GM23248 (cell line): ENCODE results near the gene TMEM154. TPM values are rescaled to one million over a fixed set of nuclear protein-coding genes. Genes with fewer than 3 reads are reported as not detected.

ENCODE experiments used
- DNase-seq: peaks from one replicate; pipeline ENCODE4 v3.0.0-alpha.2; 2015
- H2AFZ ChIP-seq: fragments of 200-600 bp; sonication (generic); 2 replicates; pipeline ENCODE4 v1.6.1; 2016; ENCODE audit warnings: antibody characterized with exemption
- H3F3A ChIP-seq: fragments of 200-600 bp; sonication (generic); 2 replicates; pipeline ENCODE4 v1.6.1; 2016; ENCODE audit warnings: mild to moderate bottlenecking, antibody characterized with exemption, mixed run types; ENCODE audit not compliant: insufficient read depth
- H3K27ac ChIP-seq: fragments of 200-600 bp; sonication (generic); 2 replicates; pipeline ENCODE4 v1.5.1; 2016; ENCODE audit warnings: mild to moderate bottlenecking
- H3K27me3 ChIP-seq: fragments of 200-600 bp; sonication (generic); replicated peaks from 2 replicates; pipeline ENCODE4 v1.6.1; 2016; ENCODE audit warnings: mild to moderate bottlenecking; ENCODE audit not compliant: insufficient read depth
- H3K36me3 ChIP-seq: fragments of 200-600 bp; sonication (generic); 2 replicates; pipeline ENCODE4 v1.6.1; 2016; ENCODE audit warnings: low read depth, mild to moderate bottlenecking
- H3K4me1 ChIP-seq: fragments of 200-600 bp; sonication (generic); 2 replicates; pipeline ENCODE4 v1.6.1; 2016; ENCODE audit warnings: mild to moderate bottlenecking; ENCODE audit not compliant: insufficient read depth
- H3K4me2 ChIP-seq: fragments of 200-600 bp; sonication (generic); one replicate; pipeline ENCODE4 v1.6.1; 2016; ENCODE audit warnings: mild to moderate bottlenecking; ENCODE audit not compliant: unreplicated experiment
- H3K4me3 ChIP-seq: fragments of 200-600 bp; sonication (generic); 2 replicates; pipeline ENCODE4 v1.5.1; 2016; ENCODE audit warnings: mild to moderate bottlenecking
- H3K79me2 ChIP-seq: fragments of 200-600 bp; sonication (generic); 2 replicates; pipeline ENCODE4 v1.6.1; 2016; ENCODE audit warnings: mild to moderate bottlenecking; ENCODE audit not compliant: insufficient read depth
- H3K9ac ChIP-seq: fragments of 200-600 bp; sonication (generic); 2 replicates; pipeline ENCODE4 v1.6.1; 2016; ENCODE audit warnings: mild to moderate bottlenecking
- H3K9me2 ChIP-seq: fragments of 200-600 bp; sonication (generic); 2 replicates; pipeline ENCODE4 v1.6.1; 2016; ENCODE audit warnings: mixed run types, mild to moderate bottlenecking, moderate library complexity; ENCODE audit not compliant: insufficient read depth
- H3K9me3 ChIP-seq: fragments of 200-600 bp; sonication (generic); one replicate; pipeline ENCODE4 v1.6.1; 2017; ENCODE audit warnings: low read depth
- H4K20me1 ChIP-seq: fragments of 200-600 bp; sonication (generic); 2 replicates; pipeline ENCODE4 v1.6.0; 2016; ENCODE audit not compliant: insufficient read depth
- EZH2 ChIP-seq: fragments of 200-600 bp; sonication (generic); IDR thresholded peaks from 2 replicates; pipeline ENCODE4 v1.6.1; 2018; ENCODE audit warnings: antibody characterized with exemption, mild to moderate bottlenecking; ENCODE audit not compliant: insufficient read depth, poor library complexity, severe bottlenecking
- EZH2phosphoT487 ChIP-seq: fragments of 200-600 bp; sonication (generic); IDR thresholded peaks from 2 replicates; pipeline ENCODE4 v1.6.1; 2018; ENCODE audit warnings: antibody characterized with exemption, moderate library complexity, mild to moderate bottlenecking, low read depth; ENCODE audit not compliant: insufficient read depth
- WGBS, 2 experiments: methylation state at CpG; one replicate each; pipeline ENCODE4 v1.1.6; 2015 to 2017; ENCODE audit warnings: low lambda C conversion rate in 2 of 2, low coverage in 1 of 2; ENCODE audit errors: missing lambda C conversion rate in 2 of 2; 5-methylcytosine and 5-hydroxymethylcytosine counted together
- in situ Hi-C: fragments of 300-500 bp; cut with MboI; formaldehyde crosslinking; loops from 2 replicates; pipeline ENCODE4 v1.15.0; 2020
- polyA plus RNA-seq: library from polyadenylated mRNA; unstranded; fragments of >200 nt; fragmentation: Nextera tagmentation; extraction: Ambion mirVana; gene quantifications from 2 replicates; pipeline ENCODE4 v1.2.1, GENCODE V29; 2016
- total RNA-seq: library from RNA; depleted of rRNA; stranded (reverse); fragments of >200 nt; shearing (Covaris generic); gene quantifications from 2 replicates; pipeline ENCODE4 v1.2.3, GENCODE V29; 2014

Gene TMEM154
- total and polyA plus RNA-seq, 2 experiments from 2014 or later: 11.9 to 17.3 TPM

DNA sequence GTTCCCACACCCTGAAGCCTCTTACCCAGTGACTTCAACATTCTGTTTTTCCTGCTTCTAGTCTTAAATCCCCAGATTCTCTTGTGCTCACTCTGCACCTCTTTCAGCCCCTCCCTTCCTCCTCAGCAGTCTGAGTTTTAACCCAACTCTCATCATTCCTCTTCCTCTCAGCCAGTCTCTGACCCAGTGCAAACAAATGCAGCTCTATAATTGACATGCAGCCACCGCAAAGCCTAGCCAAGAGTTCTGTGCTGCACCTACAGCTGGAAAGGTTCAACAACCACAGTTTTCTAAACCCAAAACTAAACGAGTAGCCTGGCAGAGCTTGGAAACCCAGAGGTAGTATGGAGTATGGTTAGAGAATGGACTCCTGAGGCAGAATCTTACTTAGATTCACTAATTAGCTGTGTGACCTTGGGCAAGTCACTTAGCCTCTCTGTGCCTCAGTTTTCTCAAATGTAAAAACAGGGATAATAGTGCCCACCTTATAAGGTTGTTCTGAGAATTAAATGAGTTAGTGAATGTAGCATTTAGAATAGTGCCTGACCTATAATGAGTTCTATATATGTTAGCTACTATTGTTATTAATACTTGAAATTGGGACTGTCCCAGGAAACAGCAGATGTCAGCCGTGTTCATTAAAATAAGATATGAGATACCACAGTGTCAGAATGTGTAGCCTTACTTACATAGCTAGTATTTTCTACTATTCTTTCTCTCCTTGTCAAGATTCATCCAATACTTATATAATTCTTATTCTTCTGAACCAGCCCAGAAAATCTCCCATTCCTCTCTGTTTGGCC is 3.5 kb downstream of the TMEM154 start:
- H3K36me3 ChIP-seq: no peaks in the 10 kb centered on the region
- H3K4me2 ChIP-seq: no peak overlapping the region
- H3K27me3 ChIP-seq: no peaks in the 10 kb centered on the region
- H3K9ac ChIP-seq: no peak overlapping the region
- no peak overlapping the region for H3K27ac ChIP-seq
- peaks cover 23% of the 10 kb centered on the region for H3F3A ChIP-seq
- TF ChIP-seq EZH2phosphoT487: no peak
- no peak for TF ChIP-seq EZH2
- H3K9me3 ChIP-seq: no peaks in the 10 kb centered on the region
- H3K4me1 ChIP-seq: peaks cover 20% of the 10 kb centered on the region
- 68 to 74% methylated on average over 3 of the region's 3 CpGs for WGBS, 2 experiments
- in situ Hi-C loops: no loop called here
- H4K20me1 ChIP-seq: no peaks in the 10 kb centered on the region
- no peak overlapping the region for H2AFZ ChIP-seq
- no peak overlapping the region for H3K4me3 ChIP-seq
- DNase-seq: no peak
- H3K9me2 ChIP-seq: no peaks in the 10 kb centered on the region
- no peaks in the 10 kb centered on the region for H3K79me2 ChIP-seq

DNA sequence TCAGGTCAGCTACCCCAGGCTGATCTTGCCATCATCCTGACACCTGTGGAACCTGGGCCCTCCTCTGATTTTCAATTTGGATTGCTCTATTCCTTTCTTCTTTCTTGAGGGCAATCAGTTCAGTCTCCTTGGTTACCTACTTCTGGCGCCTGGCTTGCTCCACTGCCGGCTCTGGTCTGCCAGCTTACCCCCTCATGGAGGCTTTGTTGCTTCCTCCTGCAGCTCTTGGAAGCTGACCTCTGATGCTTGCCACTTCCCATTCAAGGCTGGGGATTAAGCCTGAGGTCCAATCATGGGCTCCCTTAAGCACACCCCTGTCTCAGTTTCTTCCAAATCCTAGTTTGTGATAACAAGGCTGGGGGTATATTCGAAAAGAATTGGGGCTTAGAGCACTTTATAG is 5.4 kb downstream of the TMEM154 start:
- Histone ChIP-seq H3K4me3 (no peak overlapping the region), H3K27ac (no peak overlapping the region), H3K4me2 (no peak overlapping the region), H3F3A (peaks cover 8% of the 10 kb centered on the region), H3K79me2 (no peaks in the 10 kb centered on the region), H3K36me3 (no peaks in the 10 kb centered on the region), H3K4me1 (peaks cover 7% of the 10 kb centered on the region), H2AFZ (no peak overlapping the region), H3K9me2 (no peaks in the 10 kb centered on the region), H4K20me1 (no peaks in the 10 kb centered on the region), H3K27me3 (no peaks in the 10 kb centered on the region), H3K9ac (no peak overlapping the region), H3K9me3 (no peaks in the 10 kb centered on the region)
- TF ChIP-seq EZH2phosphoT487: no peak
- no peak for TF ChIP-seq EZH2
- in situ Hi-C loops: no loop called here
- 94 to 100% methylated on average over 3 of the region's 3 CpGs for WGBS, 2 experiments
- no peak for DNase-seq

GRCh38 chr4:152673489-152673888 is 6.3 kb downstream of the TMEM154 start:
- H3K4me3 ChIP-seq: no peak overlapping the region
- no peaks in the 10 kb centered on the region for H4K20me1 ChIP-seq
- H2AFZ ChIP-seq: no peak overlapping the region
- H3K27me3 ChIP-seq: no peaks in the 10 kb centered on the region
- H3K9ac ChIP-seq: no peak overlapping the region
- H3K9me2 ChIP-seq: no peaks in the 10 kb centered on the region
- no peaks in the 10 kb centered on the region for H3K79me2 ChIP-seq
- no peaks in the 10 kb centered on the region for H3F3A ChIP-seq
- H3K36me3 ChIP-seq: no peaks in the 10 kb centered on the region
- DNase-seq: no peak
- H3K27ac ChIP-seq: no peak overlapping the region
- WGBS, 2 experiments: 96% methylated on average over 4 of the region's 4 CpGs
- in situ Hi-C loops: no loop called here
- no peaks in the 10 kb centered on the region for H3K4me1 ChIP-seq
- TF ChIP-seq EZH2phosphoT487 (no peak), EZH2 (no peak)
- no peak overlapping the region for H3K4me2 ChIP-seq
- H3K9me3 ChIP-seq: no peaks in the 10 kb centered on the region

DNA sequence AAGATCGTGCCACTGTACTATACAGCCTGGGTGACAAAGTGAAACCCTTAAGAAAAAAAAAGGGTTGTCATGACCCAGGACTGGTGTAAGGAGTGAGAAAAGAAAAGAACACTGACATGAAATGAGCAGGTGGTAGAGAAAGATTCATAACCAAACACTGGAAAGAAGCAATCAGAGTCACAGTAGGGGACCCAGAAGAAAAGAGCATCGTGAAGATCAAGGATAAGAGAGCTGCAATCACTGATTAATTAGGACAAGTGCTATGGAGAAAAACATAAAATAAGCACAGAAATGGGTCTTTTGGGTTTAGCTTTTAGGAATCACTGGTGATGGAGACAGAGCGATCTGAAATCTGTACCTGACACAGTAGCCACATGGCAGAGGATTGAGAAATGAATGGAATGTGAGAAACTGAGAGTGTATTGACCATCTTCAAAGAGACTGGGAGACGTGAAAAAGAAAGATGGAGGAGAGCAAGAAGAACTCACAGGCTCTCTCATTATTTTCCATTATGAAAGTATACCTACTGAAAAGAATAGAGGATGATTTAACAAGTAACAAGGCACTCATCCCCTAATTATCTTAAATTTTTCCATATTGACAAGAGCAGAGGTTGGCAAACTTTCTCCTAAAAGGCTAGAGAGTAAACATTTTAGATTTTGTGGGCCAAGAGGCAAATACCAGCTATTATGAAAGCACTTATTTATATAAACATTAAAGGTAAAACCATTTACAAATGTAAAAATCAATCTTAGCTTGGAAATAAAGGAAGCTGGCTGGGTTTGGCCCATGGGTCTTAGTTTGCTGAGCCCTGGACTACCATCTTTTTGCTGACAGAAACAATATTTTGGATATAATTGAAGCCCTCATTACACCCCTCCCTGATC is 7.3 kb downstream of the TMEM154 start:
- H3K79me2 ChIP-seq: no peaks in the 10 kb centered on the region
- no peaks in the 10 kb centered on the region for H3K4me1 ChIP-seq
- TF ChIP-seq EZH2: no peak
- TF ChIP-seq EZH2phosphoT487: no peak
- no peaks in the 10 kb centered on the region for H3K27me3 ChIP-seq
- no peaks in the 10 kb centered on the region for H3F3A ChIP-seq
- no peaks in the 10 kb centered on the region for H3K9me3 ChIP-seq
- WGBS, 2 experiments: 97 to 98% methylated on average over 4 of the region's 4 CpGs
- no peak overlapping the region for H3K9ac ChIP-seq
- DNase-seq: no peak
- H3K36me3 ChIP-seq: no peaks in the 10 kb centered on the region
- no peak overlapping the region for H2AFZ ChIP-seq
- in situ Hi-C loops: no loop called here
- no peak overlapping the region for H3K27ac ChIP-seq
- H4K20me1 ChIP-seq: no peaks in the 10 kb centered on the region
- no peak overlapping the region for H3K4me2 ChIP-seq
- no peaks in the 10 kb centered on the region for H3K9me2 ChIP-seq
- no peak overlapping the region for H3K4me3 ChIP-seq
